Upper lobe of left lung (tissue), 4 donors: ENCODE data around the gene MYLK.

Experiments used
- POLR2A ChIP-seq, 4 donors: fragments of 450-650 bp; IDR thresholded peaks; one replicate each; pipeline ENCODE4 v1.5.1; 2016 to 2017; ENCODE audit warnings: antibody characterized with exemption in 4 of 4, mild to moderate bottlenecking in 2 of 4
- TF ChIP-seq, protein P1 (sequence below), 6 experiments: fragments of 450-650 bp in 4 of 6; fragments of 200-600 bp in 2 of 6; sonication (generic) in 2 of 6; IDR thresholded peaks; one replicate each; pipeline ENCODE4 v1.5.1; 2016 to 2019; ENCODE audit warnings: antibody characterized with exemption in 6 of 6

DNA sequence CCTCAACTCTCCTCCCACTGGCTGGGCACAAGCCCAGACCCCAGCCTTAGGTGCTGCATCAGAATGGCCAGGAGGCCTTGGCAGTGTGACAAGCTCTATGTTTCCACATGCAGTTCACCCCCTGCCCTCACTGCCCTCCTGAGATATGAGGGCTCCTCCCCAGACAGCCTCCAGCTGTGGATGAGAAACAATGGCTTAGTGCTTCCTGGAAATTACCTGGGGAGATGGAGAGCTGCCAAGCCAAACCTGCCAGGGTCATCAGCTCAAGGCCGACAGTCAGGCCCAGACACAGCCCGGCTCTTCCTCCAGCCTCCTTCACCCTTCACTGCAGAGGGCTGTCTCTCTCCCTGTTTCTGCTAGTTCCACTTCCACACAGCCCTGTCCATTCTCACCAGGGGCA lies 76.3 kb downstream of the MYLK start:
- TF ChIP-seq, protein P1, sequence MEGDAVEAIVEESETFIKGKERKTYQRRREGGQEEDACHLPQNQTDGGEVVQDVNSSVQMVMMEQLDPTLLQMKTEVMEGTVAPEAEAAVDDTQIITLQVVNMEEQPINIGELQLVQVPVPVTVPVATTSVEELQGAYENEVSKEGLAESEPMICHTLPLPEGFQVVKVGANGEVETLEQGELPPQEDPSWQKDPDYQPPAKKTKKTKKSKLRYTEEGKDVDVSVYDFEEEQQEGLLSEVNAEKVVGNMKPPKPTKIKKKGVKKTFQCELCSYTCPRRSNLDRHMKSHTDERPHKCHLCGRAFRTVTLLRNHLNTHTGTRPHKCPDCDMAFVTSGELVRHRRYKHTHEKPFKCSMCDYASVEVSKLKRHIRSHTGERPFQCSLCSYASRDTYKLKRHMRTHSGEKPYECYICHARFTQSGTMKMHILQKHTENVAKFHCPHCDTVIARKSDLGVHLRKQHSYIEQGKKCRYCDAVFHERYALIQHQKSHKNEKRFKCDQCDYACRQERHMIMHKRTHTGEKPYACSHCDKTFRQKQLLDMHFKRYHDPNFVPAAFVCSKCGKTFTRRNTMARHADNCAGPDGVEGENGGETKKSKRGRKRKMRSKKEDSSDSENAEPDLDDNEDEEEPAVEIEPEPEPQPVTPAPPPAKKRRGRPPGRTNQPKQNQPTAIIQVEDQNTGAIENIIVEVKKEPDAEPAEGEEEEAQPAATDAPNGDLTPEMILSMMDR (IDR thresholded peaks at IDR 0.05): no peak
- TF ChIP-seq POLR2A (IDR thresholded peaks at IDR 0.05): no peak
